Omental fat pad (tissue), 4 donors: ENCODE data around the gene CHD1. TPM values are rescaled to one million over a fixed set of nuclear protein-coding genes. Genes with fewer than 3 reads are reported as not detected.

Source experiments
- ATAC-seq: fragments of 150-250 bp; one replicate; pipeline ENCODE4 v1.9.1; 2016; ENCODE audit warnings: mild to moderate bottlenecking, moderate library complexity; ENCODE audit not compliant: low FRiP score
- DNase-seq: peaks from one replicate; pipeline ENCODE4 v3.0.0-alpha.2; 2019; ENCODE audit warnings: low spot score
- CTCF ChIP-seq, 3 donors: fragments of 450-650 bp; IDR thresholded peaks; one replicate each; pipeline ENCODE4 v1.5.1; 2016 to 2017; ENCODE audit warnings: antibody characterized with exemption in 3 of 3, mild to moderate bottlenecking in 3 of 3, moderate library complexity in 2 of 3
- total RNA-seq, 4 donors: library from RNA; depleted of rRNA; stranded (reverse); fragments of >200 nt; gene quantifications; one replicate each; pipeline ENCODE4 v1.1.0, GENCODE V29; 2016

The CHD1 gene
- total RNA-seq, 4 donors from 2014 or later: 44.9 to 194 (median 96.7) TPM

- no peak for TF ChIP-seq CTCF (IDR thresholded peaks at IDR 0.05)
- ATAC-seq (peak; percentile 42), DNase-seq (peak; percentile 37)
Measured at GRCh38 chr5:98927989-98928872, 576 bp downstream of the CHD1 start.

DNA sequence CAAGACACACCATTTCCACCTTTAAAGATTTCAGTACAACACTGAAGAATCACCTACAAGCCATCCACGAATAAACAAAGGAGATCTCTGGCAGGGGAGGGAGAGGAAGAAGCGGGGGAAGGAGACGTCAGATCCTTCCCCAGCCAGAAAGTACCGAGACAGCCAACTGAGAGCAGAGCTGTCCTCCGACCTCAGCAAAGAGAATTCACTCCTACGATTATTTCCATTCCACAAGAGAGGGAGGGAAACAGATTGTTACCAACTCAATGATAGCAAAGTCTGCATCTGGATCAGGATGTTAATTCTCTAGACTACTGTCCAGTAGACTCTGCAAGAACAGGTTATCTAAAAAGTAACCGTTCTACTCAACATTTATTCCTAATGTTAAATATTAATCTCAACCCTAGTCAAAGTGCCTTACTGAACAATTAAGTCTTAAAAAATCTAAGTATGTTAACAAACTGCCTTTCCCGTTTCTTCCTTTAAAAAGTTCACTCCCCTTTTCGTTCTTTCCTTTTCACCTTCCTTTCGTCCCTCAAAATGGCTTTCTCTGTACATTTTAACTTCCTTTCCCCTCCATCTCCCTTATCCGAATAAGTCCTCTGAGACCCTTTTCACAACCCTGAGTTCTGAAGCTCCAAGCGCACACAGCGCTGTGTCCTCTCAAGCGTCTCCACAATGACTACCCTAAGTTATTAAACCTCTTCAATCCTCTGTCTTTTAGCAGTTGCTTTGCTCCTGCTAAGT is 1.4 kb downstream of the CHD1 start:
- TF ChIP-seq CTCF (IDR thresholded peaks at IDR 0.05): no peak
- DNase-seq (no peak), ATAC-seq (no peak)

DNA sequence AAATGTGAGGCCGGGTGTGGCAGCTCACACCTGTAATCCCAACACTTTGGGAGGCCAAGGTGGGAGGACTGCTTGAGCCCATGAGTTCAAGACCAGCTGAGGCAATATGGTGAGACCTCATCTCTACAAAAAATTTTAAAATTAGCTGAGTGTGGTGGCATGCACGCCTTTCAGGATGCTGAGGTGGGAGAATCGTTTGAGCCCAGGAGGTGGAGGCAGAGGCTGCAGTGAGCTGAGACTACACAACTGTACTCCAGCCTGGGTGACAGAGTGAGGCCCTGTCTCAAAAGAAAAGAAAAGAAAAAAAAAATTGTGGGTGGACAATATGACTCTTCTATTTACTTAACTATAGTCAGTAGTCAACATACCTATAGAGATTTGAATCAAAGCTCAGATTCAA is 4.8 kb downstream of the CHD1 start:
- ATAC-seq: no peak
- TF ChIP-seq CTCF (IDR thresholded peaks at IDR 0.05): no peak
- DNase-seq: no peak

DNA sequence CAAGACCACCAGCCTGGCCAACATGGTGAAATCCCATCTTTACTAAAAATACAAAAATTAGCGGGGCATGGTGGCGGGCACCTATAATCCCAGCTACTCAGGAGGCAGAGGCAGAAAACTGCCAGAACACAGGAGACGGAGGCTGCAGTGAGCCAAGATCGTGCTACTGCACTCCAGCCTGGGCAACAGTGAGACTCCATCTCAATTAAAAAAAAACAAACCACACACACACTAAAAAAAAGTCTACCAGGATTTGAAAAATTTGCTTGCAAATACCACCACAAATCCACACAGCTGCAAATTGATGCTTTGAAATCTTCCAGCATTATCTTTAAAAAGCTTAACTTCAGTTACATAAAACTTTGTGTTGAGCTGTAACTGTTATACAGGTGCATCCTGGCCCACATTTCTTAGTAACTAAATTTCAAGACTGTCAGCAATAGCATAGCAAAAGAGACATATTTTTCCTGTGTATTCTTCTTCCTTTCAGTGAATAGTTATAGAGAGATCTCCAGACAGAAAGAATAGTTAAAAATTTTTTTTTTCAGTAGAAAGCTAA is 6.8 kb downstream of the CHD1 start:
- TF ChIP-seq CTCF (IDR thresholded peaks at IDR 0.05): no peak
- DNase-seq: no peak
- no peak for ATAC-seq

GRCh38 chr5:98917433-98917832 is 11.4 kb downstream of the CHD1 start:
- no peak for TF ChIP-seq CTCF (IDR thresholded peaks at IDR 0.05)
- ATAC-seq (no peak), DNase-seq (no peak)

DNA sequence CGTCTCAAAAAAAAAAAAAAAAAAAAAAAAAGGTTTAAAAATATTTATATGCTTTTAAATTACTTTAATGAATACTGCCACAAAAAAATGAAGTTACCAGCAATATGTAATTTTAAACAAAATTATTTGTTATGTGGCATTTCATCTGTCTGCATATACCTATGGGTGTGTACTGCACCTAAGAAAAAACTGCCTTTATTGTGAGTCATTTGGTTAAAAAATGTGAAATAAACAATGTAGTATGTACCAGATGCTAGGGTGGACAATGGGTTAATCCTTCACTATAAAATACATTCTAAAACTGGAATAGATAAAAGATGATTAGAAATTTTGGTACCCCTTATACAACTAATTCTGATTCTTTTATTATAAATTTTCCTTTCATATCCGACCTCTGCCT is 12.3 kb downstream of the CHD1 start:
- no peak for TF ChIP-seq CTCF (IDR thresholded peaks at IDR 0.05)
- ATAC-seq (no peak), DNase-seq (no peak)
